DMS53 treated with DMSO at 0.1 percent for 48 hours (cell line): Measurements from ENCODE around the gene ISG15.
"Not testable (repeated sequence)": the region's sequence is repeated elsewhere in the genome, so short reads cannot be mapped to it uniquely, and the experiment has no call there.

Experiments used
- DNase-seq: peaks from one replicate; lab custom pipeline; 2025; ENCODE audit not compliant: unreplicated experiment; lab: John Stamatoyannopoulos, UW

Gene ISG15

GRCh38 chr1:1026599-1027413, 13.5 kb downstream of the ISG15 start:
- DNase-seq, result no peak

- no peak for DNase-seq
Observed at GRCh38 chr1:1027791-1028190, 14.5 kb downstream of the ISG15 start.

GRCh38 chr1:1030867-1031658, 17.8 kb downstream of the ISG15 start:
- DNase-seq, result not testable (repeated sequence)

GRCh38 chr1:1031659-1032235, 18.4 kb downstream of the ISG15 start:
- DNase-seq, result no peak

GRCh38 chr1:1032424-1032823, 19.1 kb downstream of the ISG15 start:
- no peak for DNase-seq

- DNase-seq, result no peak
Observed at GRCh38 chr1:1033009-1033587, 19.8 kb downstream of the ISG15 start.

- DNase-seq, result no peak
Observed at GRCh38 chr1:1033731-1034438, 20.6 kb downstream of the ISG15 start.

GRCh38 chr1:1034439-1034781, 21.1 kb downstream of the ISG15 start:
- DNase-seq, result no peak

- DNase-seq, result no peak
Observed at GRCh38 chr1:1035291-1035943, 22.1 kb downstream of the ISG15 start.

GRCh38 chr1:1037366-1038327, 24.4 kb downstream of the ISG15 start:
- DNase-seq, result no peak

GRCh38 chr1:1038694-1039093, 25.4 kb downstream of the ISG15 start:
- DNase-seq, result no peak

GRCh38 chr1:1039145-1039910, 26.0 kb downstream of the ISG15 start:
- DNase-seq, result no peak

GRCh38 chr1:1040004-1040991, 27.0 kb downstream of the ISG15 start:
- peak; percentile 78 for DNase-seq

GRCh38 chr1:1041092-1041523, 27.8 kb downstream of the ISG15 start:
- DNase-seq, result no peak

GRCh38 chr1:1041873-1042272, 28.6 kb downstream of the ISG15 start:
- DNase-seq, result no peak

- no peak for DNase-seq
Observed at GRCh38 chr1:1042835-1043234, 29.5 kb downstream of the ISG15 start.

- DNase-seq, result no peak
Observed at GRCh38 chr1:1043411-1043810, 30.1 kb downstream of the ISG15 start.
